ENCODE results near the gene CARMIL1. TPM values are rescaled to one million over a fixed set of nuclear protein-coding genes. Genes with fewer than 3 reads are reported as not detected.

Gene CARMIL1
- total and polyA plus RNA-seq, 10 donors = 3.7 to 34.8 (median 9.3) TPM

- intact Hi-C loops (cut with DNase I; ENCODE audit: low total_unique reads) = no loop called here
- WGBS, 5 donors = 60 to 99% (median 92%) methylated on average over 3 of the region's 3 CpGs
- no peaks in the 10 kb centered on the region for H3K9me3 ChIP-seq
- H3K4me3 ChIP-seq = no peak overlapping the region
- no peak for DNase-seq
- no peak overlapping the region for H3K27ac ChIP-seq
- H3K27me3 ChIP-seq (replicated peaks in 1 of 7) = no peaks in the 10 kb centered on the region
- no peak for TF ChIP-seq POLR2AphosphoS5 (IDR thresholded peaks at IDR 0.05)
- TF ChIP-seq CTCF (IDR thresholded peaks at IDR 0.05 in 8 of 11, conservative IDR thresholded peaks at IDR 0.05 in 3 of 11) = no peak
- no peak for TF ChIP-seq POLR2A (IDR thresholded peaks at IDR 0.05)
- H3K36me3 ChIP-seq = no peaks in the 10 kb centered on the region
- H3K4me1 ChIP-seq = no peaks in the 10 kb centered on the region
Measured at GRCh38 chr6:25508051-25508450, 228.9 kb downstream of the CARMIL1 start.

GRCh38 chr6:25511376-25511775, 232.2 kb downstream of the CARMIL1 start:
- Histone ChIP-seq H3K36me3 (peaks cover 0 to 19% (median 0%) of the 10 kb centered on the region in 6 donors), H3K27me3 (replicated peaks in 1 of 7) (no peaks in the 10 kb centered on the region), H3K4me1 (no peaks in the 10 kb centered on the region), H3K9me3 (no peaks in the 10 kb centered on the region), H3K4me3 (no peak overlapping the region), H3K27ac (no peak overlapping the region)
- 44 to 89% (median 84%) methylated on average over 2 of the region's 2 CpGs for WGBS, 5 donors
- intact Hi-C loops (cut with DNase I; ENCODE audit: low total_unique reads) = no loop called here
- TF ChIP-seq POLR2AphosphoS5 (IDR thresholded peaks at IDR 0.05) (no peak), POLR2A (IDR thresholded peaks at IDR 0.05) (no peak), CTCF (IDR thresholded peaks at IDR 0.05 in 8 of 11, conservative IDR thresholded peaks at IDR 0.05 in 3 of 11) (no peak)
- DNase-seq = no peak

- Histone ChIP-seq H3K4me3 (no peak overlapping the region), H3K27ac (no peak overlapping the region), H3K36me3 (peaks cover 0 to 31% (median 0%) of the 10 kb centered on the region in 6 donors), H3K9me3 (no peaks in the 10 kb centered on the region), H3K4me1 (no peaks in the 10 kb centered on the region), H3K27me3 (replicated peaks in 1 of 7) (no peaks in the 10 kb centered on the region)
- intact Hi-C loops (cut with DNase I; ENCODE audit: low total_unique reads) = no loop called here
- DNase-seq = no peak
- TF ChIP-seq POLR2A (IDR thresholded peaks at IDR 0.05) (no peak), CTCF (IDR thresholded peaks at IDR 0.05 in 8 of 11, conservative IDR thresholded peaks at IDR 0.05 in 3 of 11) (no peak), POLR2AphosphoS5 (IDR thresholded peaks at IDR 0.05) (no peak)
Measured at GRCh38 chr6:25512560-25512959, 233.4 kb downstream of the CARMIL1 start.

GRCh38 chr6:25519856-25520255, 240.7 kb downstream of the CARMIL1 start:
- no peak for DNase-seq
- Histone ChIP-seq H3K9me3 (no peaks in the 10 kb centered on the region), H3K27ac (no peak overlapping the region), H3K27me3 (replicated peaks in 1 of 7) (no peaks in the 10 kb centered on the region), H3K36me3 (peaks cover 0 to 82% (median 4%) of the 10 kb centered on the region in 6 donors), H3K4me1 (no peaks in the 10 kb centered on the region), H3K4me3 (no peak overlapping the region)
- TF ChIP-seq POLR2AphosphoS5 (IDR thresholded peaks at IDR 0.05) = no peak
- intact Hi-C loops (cut with DNase I; ENCODE audit: low total_unique reads) = no loop called here

- Histone ChIP-seq H3K36me3 (peaks cover 0 to 48% (median 4%) of the 10 kb centered on the region in 6 donors), H3K4me1 (no peaks in the 10 kb centered on the region), H3K4me3 (no peak overlapping the region), H3K9me3 (no peaks in the 10 kb centered on the region), H3K27ac (no peak overlapping the region), H3K27me3 (replicated peaks in 1 of 7) (no peaks in the 10 kb centered on the region)
- intact Hi-C loops (cut with DNase I; ENCODE audit: low total_unique reads) = no loop called here
- WGBS, 5 donors = 52 to 71% (median 59%) methylated on average over 1 of the region's 1 CpG
- no peak for DNase-seq
- TF ChIP-seq POLR2A (IDR thresholded peaks at IDR 0.05) = no peak
- TF ChIP-seq POLR2AphosphoS5 (IDR thresholded peaks at IDR 0.05) = no peak
- TF ChIP-seq CTCF (IDR thresholded peaks at IDR 0.05 in 8 of 11, conservative IDR thresholded peaks at IDR 0.05 in 3 of 11) = no peak
Measured at GRCh38 chr6:25524542-25524941, 245.4 kb downstream of the CARMIL1 start.

All from spleen (tissue), 11 donors.